HEK293 (cell line): ENCODE data around the gene MAPK14.

ENCODE experiments used
- CTCF ChIA-PET: fragments of 350-600 bp; formaldehyde crosslinking; extraction: SDS; loops from one replicate; lab custom pipeline; 2021; ENCODE audit warnings: antibody characterized with exemption; lab: Yijun Ruan, JAX
- POLR2A ChIA-PET: fragments of 300-600 bp; formaldehyde crosslinking; extraction: SDS; loops from one replicate; lab custom pipeline; 2020; ENCODE audit warnings: antibody characterized with exemption, inconsistent platforms; lab: Yijun Ruan, JAX
- H3K27ac ChIP-seq: fragments of 200-500 bp; sonication (Bioruptor generic); 2 replicates; pipeline ENCODE4 v1.5.1; 2014; ENCODE audit warnings: low read depth, low read length, control low read depth, inconsistent platforms; ENCODE audit errors: extremely low read depth
- H3K36me3 ChIP-seq, 2 experiments: fragments of 200-500 bp in 1 of 2; sonication (Bioruptor generic) in 1 of 2; 1 replicate in 1 of 2; 2 replicates in 1 of 2; pipeline ENCODE4 v1.5.1; 2014 to 2017; ENCODE audit warnings: inconsistent platforms in 2 of 2, low read length in 2 of 2; ENCODE audit not compliant: control insufficient read depth in 2 of 2, insufficient read depth in 1 of 2
- H3K4me1 ChIP-seq: fragments of 200-500 bp; sonication (Bioruptor generic); 2 replicates; pipeline ENCODE4 v1.5.1; 2014; ENCODE audit warnings: mild to moderate bottlenecking, low read length, inconsistent platforms; ENCODE audit not compliant: control insufficient read depth, insufficient read depth
- H3K4me3 ChIP-seq: 2 replicates; pipeline ENCODE4 v1.5.1; 2011; ENCODE audit warnings: low read depth, mild to moderate bottlenecking, control low read depth, low read length, moderate library complexity
- H3K9me3 ChIP-seq: fragments of 200-500 bp; sonication (Bioruptor generic); 2 replicates; pipeline ENCODE4 v1.5.1; 2014; ENCODE audit warnings: low read depth, low read length, inconsistent platforms; ENCODE audit not compliant: control insufficient read depth, insufficient read depth
- KLF10 ChIP-seq: fragments of 450-650 bp; IDR thresholded peaks from 2 replicates; pipeline ENCODE4 v1.5.1; 2018; ENCODE audit warnings: missing biosample characterization, mild to moderate bottlenecking, missing genetic modification characterization
- WT1 ChIP-seq: fragments of 450-650 bp; formaldehyde crosslinking; IDR thresholded peaks from 2 replicates; pipeline ENCODE4 v1.5.1; 2016; ENCODE audit warnings: missing biosample characterization, missing genetic modification characterization
- ZNF239 ChIP-seq: fragments of 450-650 bp; formaldehyde crosslinking; IDR thresholded peaks from 2 replicates; pipeline ENCODE4 v1.5.1; 2016; ENCODE audit warnings: missing biosample characterization, missing genetic modification characterization
- ZNF473 ChIP-seq: fragments of 450-650 bp; formaldehyde crosslinking; IDR thresholded peaks from 2 replicates; pipeline ENCODE4 v1.5.1; 2017; ENCODE audit warnings: missing biosample characterization, missing genetic modification characterization
- TF ChIP-seq, protein P1 (sequence below): sonication (generic); formaldehyde crosslinking; IDR thresholded peaks from 2 replicates; pipeline ENCODE4 v1.8.1; 2022; ENCODE audit warnings: mild to moderate bottlenecking, moderate library complexity, missing genetic modification reagents
- TF ChIP-seq, protein P2 (sequence below): fragments of 450-650 bp; formaldehyde crosslinking; IDR thresholded peaks from 2 replicates; pipeline ENCODE4 v1.5.1; 2017; ENCODE audit warnings: missing biosample characterization, missing genetic modification characterization
- TF ChIP-seq, protein P3 (sequence below): fragments of 450-650 bp; formaldehyde crosslinking; IDR thresholded peaks from 2 replicates; pipeline ENCODE4 v1.5.1; 2016; ENCODE audit warnings: missing biosample characterization, missing genetic modification characterization, low read depth
- TF ChIP-seq, protein P4 (sequence below): fragments of 450-650 bp; formaldehyde crosslinking; conservative IDR thresholded peaks from 2 replicates; pipeline ENCODE4 v1.5.1; 2016; ENCODE audit warnings: low read depth, missing biosample characterization, missing genetic modification characterization
- TF ChIP-seq, protein P5 (sequence below): fragments of 450-650 bp; formaldehyde crosslinking; IDR thresholded peaks from 2 replicates; pipeline ENCODE4 v1.5.1; 2016; ENCODE audit warnings: missing biosample characterization, missing genetic modification characterization

The MAPK14 gene

DNA sequence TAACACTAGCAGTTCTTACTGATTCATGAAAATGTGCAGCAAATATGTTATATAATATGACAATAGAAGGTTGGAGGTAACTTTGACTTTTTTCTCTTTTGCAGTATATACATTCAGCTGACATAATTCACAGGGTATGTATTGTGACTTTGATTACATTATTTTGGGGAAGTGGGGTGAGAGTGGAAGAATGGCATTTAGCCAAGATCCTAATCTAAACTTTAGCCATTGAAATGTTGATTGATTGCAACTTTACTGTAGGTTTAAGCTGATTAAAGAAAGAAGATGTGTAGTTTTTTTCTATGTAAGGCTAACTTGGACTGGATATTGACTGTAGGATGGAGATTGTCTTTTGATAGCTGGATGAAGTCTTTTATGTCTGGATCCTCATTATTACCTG lies 46.0 kb downstream of the MAPK14 start:
- H3K9me3 ChIP-seq = no peaks in the 10 kb centered on the region
- peaks cover 0 to 31% of the 10 kb centered on the region in 2 experiments; a peak in 2 of 3 replicates for H3K36me3 ChIP-seq
- H3K27ac ChIP-seq = no peak overlapping the region
- TF ChIP-seq, protein P1, sequence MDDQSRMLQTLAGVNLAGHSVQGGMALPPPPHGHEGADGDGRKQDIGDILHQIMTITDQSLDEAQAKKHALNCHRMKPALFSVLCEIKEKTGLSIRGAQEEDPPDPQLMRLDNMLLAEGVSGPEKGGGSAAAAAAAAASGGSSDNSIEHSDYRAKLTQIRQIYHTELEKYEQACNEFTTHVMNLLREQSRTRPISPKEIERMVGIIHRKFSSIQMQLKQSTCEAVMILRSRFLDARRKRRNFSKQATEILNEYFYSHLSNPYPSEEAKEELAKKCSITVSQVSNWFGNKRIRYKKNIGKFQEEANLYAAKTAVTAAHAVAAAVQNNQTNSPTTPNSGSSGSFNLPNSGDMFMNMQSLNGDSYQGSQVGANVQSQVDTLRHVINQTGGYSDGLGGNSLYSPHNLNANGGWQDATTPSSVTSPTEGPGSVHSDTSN (CRISPR knock-in tag) = no peak
- TF ChIP-seq, protein P2, sequence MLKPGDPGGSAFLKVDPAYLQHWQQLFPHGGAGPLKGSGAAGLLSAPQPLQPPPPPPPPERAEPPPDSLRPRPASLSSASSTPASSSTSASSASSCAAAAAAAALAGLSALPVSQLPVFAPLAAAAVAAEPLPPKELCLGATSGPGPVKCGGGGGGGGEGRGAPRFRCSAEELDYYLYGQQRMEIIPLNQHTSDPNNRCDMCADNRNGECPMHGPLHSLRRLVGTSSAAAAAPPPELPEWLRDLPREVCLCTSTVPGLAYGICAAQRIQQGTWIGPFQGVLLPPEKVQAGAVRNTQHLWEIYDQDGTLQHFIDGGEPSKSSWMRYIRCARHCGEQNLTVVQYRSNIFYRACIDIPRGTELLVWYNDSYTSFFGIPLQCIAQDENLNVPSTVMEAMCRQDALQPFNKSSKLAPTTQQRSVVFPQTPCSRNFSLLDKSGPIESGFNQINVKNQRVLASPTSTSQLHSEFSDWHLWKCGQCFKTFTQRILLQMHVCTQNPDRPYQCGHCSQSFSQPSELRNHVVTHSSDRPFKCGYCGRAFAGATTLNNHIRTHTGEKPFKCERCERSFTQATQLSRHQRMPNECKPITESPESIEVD (tag by site-specific recombination) = peak; percentile 61; the same call in 1 of the 2 replicates
- ChIA-PET POLR2A (interaction anchor here (0.8 to 2.6 kb wide), 3 partner anchors 8 to 46 kb away, joined by 6 to 11 read pairs (median 8); partner anchors contain the start of gene MAPK14), CTCF (interaction anchor here (0.6 to 11.1 kb wide), 7 partner anchors 9 to 235 kb away, joined by 3 to 85 read pairs (median 3); partner anchors contain the start of gene MAPK14)
- H3K4me3 ChIP-seq = no peak overlapping the region
- H3K4me1 ChIP-seq = peaks cover 9% of the 10 kb centered on the region; the same call in 1 of the 2 replicates

DNA sequence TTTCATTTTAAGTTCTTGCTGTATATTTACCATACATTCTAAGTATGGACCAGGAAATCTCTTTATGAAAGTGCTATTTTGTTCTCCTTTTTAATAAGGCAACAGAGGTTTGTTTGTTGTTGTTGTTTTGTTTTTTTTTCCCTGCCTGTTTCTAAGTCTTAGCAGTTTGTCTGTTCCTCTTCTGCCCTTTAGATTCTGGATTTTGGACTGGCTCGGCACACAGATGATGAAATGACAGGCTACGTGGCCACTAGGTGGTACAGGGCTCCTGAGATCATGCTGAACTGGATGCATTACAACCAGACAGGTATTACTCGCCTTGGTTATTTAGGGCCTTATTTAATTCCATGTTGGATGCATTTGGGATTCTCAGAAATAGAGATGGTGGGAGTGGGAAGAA lies 48.0 kb downstream of the MAPK14 start:
- Histone ChIP-seq H3K36me3 (peaks cover 8 to 52% of the 10 kb centered on the region in 2 experiments), H3K4me1 (peaks cover 5% of the 10 kb centered on the region; the same call in 1 of the 2 replicates), H3K4me3 (no peak overlapping the region), H3K27ac (no peak overlapping the region), H3K9me3 (no peaks in the 10 kb centered on the region)
- ChIA-PET CTCF (interaction anchor here (0.7 to 4.6 kb wide), 3 partner anchors 11 to 266 kb away, joined by 3 to 43 read pairs (median 4); no protein-coding TSS in a partner anchor), POLR2A (interaction anchor here (0.6 to 1.0 kb wide), 2 partner anchors 43 to 47 kb away, joined by 4 read pairs; no protein-coding TSS in a partner anchor)
- TF ChIP-seq, protein P3, sequence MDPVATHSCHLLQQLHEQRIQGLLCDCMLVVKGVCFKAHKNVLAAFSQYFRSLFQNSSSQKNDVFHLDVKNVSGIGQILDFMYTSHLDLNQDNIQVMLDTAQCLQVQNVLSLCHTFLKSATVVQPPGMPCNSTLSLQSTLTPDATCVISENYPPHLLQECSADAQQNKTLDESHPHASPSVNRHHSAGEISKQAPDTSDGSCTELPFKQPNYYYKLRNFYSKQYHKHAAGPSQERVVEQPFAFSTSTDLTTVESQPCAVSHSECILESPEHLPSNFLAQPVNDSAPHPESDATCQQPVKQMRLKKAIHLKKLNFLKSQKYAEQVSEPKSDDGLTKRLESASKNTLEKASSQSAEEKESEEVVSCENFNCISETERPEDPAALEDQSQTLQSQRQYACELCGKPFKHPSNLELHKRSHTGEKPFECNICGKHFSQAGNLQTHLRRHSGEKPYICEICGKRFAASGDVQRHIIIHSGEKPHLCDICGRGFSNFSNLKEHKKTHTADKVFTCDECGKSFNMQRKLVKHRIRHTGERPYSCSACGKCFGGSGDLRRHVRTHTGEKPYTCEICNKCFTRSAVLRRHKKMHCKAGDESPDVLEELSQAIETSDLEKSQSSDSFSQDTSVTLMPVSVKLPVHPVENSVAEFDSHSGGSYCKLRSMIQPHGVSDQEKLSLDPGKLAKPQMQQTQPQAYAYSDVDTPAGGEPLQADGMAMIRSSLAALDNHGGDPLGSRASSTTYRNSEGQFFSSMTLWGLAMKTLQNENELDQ = no peak
- TF ChIP-seq WT1 (tag by site-specific recombination) (no peak), ZNF239 (tag by site-specific recombination) (no peak), KLF10 (tag by site-specific recombination) (no peak), ZNF473 (tag by site-specific recombination) (no peak)
- TF ChIP-seq, protein P4, sequence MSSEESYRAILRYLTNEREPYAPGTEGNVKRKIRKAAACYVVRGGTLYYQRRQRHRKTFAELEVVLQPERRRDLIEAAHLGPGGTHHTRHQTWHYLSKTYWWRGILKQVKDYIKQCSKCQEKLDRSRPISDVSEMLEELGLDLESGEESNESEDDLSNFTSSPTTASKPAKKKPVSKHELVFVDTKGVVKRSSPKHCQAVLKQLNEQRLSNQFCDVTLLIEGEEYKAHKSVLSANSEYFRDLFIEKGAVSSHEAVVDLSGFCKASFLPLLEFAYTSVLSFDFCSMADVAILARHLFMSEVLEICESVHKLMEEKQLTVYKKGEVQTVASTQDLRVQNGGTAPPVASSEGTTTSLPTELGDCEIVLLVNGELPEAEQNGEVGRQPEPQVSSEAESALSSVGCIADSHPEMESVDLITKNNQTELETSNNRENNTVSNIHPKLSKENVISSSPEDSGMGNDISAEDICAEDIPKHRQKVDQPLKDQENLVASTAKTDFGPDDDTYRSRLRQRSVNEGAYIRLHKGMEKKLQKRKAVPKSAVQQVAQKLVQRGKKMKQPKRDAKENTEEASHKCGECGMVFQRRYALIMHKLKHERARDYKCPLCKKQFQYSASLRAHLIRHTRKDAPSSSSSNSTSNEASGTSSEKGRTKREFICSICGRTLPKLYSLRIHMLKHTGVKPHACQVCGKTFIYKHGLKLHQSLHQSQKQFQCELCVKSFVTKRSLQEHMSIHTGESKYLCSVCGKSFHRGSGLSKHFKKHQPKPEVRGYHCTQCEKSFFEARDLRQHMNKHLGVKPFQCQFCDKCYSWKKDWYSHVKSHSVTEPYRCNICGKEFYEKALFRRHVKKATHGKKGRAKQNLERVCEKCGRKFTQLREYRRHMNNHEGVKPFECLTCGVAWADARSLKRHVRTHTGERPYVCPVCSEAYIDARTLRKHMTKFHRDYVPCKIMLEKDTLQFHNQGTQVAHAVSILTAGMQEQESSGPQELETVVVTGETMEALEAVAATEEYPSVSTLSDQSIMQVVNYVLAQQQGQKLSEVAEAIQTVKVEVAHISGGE (tag by site-specific recombination) = no peak
- TF ChIP-seq, protein P5, sequence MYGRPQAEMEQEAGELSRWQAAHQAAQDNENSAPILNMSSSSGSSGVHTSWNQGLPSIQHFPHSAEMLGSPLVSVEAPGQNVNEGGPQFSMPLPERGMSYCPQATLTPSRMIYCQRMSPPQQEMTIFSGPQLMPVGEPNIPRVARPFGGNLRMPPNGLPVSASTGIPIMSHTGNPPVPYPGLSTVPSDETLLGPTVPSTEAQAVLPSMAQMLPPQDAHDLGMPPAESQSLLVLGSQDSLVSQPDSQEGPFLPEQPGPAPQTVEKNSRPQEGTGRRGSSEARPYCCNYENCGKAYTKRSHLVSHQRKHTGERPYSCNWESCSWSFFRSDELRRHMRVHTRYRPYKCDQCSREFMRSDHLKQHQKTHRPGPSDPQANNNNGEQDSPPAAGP (tag by site-specific recombination) = no peak
